B cell (primary cell): ENCODE results near the gene RAB41. TPM values are rescaled to one million over a fixed set of nuclear protein-coding genes. Genes with fewer than 3 reads are reported as not detected.

Source experiments
- ATAC-seq: fragments of 200-7000 bp; cut with Tn5 transposase; one replicate; pipeline ENCODE4 v1.10.0; 2021; ENCODE audit warnings: low read depth, mild to moderate bottlenecking, moderate number of reproducible peaks, moderate library complexity
- CTCF ChIA-PET: fragments of 350-600 bp; sonication (Branson Sonifier 250); formaldehyde crosslinking; loops from one replicate; lab custom pipeline; 2021; ENCODE audit warnings: antibody characterized with exemption, inconsistent platforms; lab: Charles Lee
- POLR2A ChIA-PET: fragments of 350-600 bp; sonication (Branson Sonifier 250); formaldehyde crosslinking; loops from one replicate; lab custom pipeline; 2021; ENCODE audit warnings: antibody characterized with exemption; lab: Charles Lee
- DNase-seq: peaks from one replicate; pipeline ENCODE4 v3.0.0; 2013
- H2AFZ ChIP-seq: 2 replicates; pipeline ENCODE4 v1.6.1; 2012; ENCODE audit warnings: mild to moderate bottlenecking, low read depth, low read length; ENCODE audit not compliant: insufficient read depth, poor library complexity, severe bottlenecking
- H3K27ac ChIP-seq, 2 donors: 1 replicate in 1 of 2; 2 replicates in 1 of 2; pipeline ENCODE4 v1.5.1; 2012 to 2013; ENCODE audit warnings: low read length in 2 of 2, mild to moderate bottlenecking in 2 of 2, moderate library complexity in 1 of 2
- H3K27me3 ChIP-seq, 4 experiments: fragments of 200-600 bp in 1 of 4; sonication (generic) in 1 of 4; replicated peaks in 1 of 4; 1 replicate in 2 of 4; 2 replicates in 2 of 4; pipeline versions ENCODE4 v1.6.1 to v1.7.0; 2013 to 2016; ENCODE audit warnings: low read length in 3 of 4, mild to moderate bottlenecking in 2 of 4, mixed read lengths in 1 of 4, moderate library complexity in 1 of 4; ENCODE audit not compliant: insufficient read depth in 4 of 4, control insufficient read depth in 3 of 4; ENCODE audit errors: control extremely low read depth in 1 of 4
- H3K36me3 ChIP-seq, 2 experiments: replicated peaks in 1 of 2; 1 replicate in 1 of 2; 2 replicates in 1 of 2; pipeline versions ENCODE4 v1.6.1 to v1.7.1; 2013; ENCODE audit warnings: low read length in 1 of 2; ENCODE audit not compliant: insufficient read depth in 2 of 2, control insufficient read depth in 1 of 2; ENCODE audit errors: control extremely low read depth in 1 of 2, extremely low read depth in 1 of 2
- H3K4me1 ChIP-seq, 2 donors: fragments of 200-600 bp in 1 of 2; sonication (generic) in 1 of 2; 1 replicate in 1 of 2; 2 replicates in 1 of 2; pipeline versions ENCODE4 v1.5.1 to v1.6.1; 2013 to 2017; ENCODE audit warnings: low read length in 2 of 2; ENCODE audit not compliant: control insufficient read depth in 2 of 2, insufficient read depth in 2 of 2
- H3K4me2 ChIP-seq: replicated peaks from 2 replicates; pipeline ENCODE3; 2012; ENCODE audit warnings: mild to moderate bottlenecking, low read depth, low read length; ENCODE audit not compliant: poor library complexity, severe bottlenecking
- H3K4me3 ChIP-seq, 5 experiments: fragments of 200-600 bp in 1 of 5; sonication (generic) in 1 of 5; 1 replicate in 3 of 5; 2 replicates in 2 of 5; pipeline versions ENCODE4 v1.5.1 to v1.7.0; 2011 to 2016; ENCODE audit warnings: low read length in 4 of 5, mild to moderate bottlenecking in 4 of 5, low read depth in 2 of 5, control low read depth in 1 of 5, moderate library complexity in 1 of 5; ENCODE audit not compliant: insufficient read depth in 1 of 5; ENCODE audit errors: control extremely low read depth in 1 of 5, extremely low read depth in 1 of 5
- H3K79me2 ChIP-seq: fragments of 200-600 bp; sonication (generic); one replicate; pipeline ENCODE4 v1.6.0; 2016; ENCODE audit warnings: low read length; ENCODE audit not compliant: control insufficient read depth, insufficient read depth
- H3K9ac ChIP-seq: fragments of 200-600 bp; sonication (generic); 2 replicates; pipeline ENCODE4 v1.6.1; 2017; ENCODE audit warnings: mild to moderate bottlenecking, low read length, moderate library complexity
- H3K9me3 ChIP-seq, 3 donors: one replicate each; pipeline versions ENCODE4 v1.6.1 to v1.7.1; 2013; ENCODE audit warnings: low read length in 2 of 3; ENCODE audit not compliant: control insufficient read depth in 2 of 3, insufficient read depth in 1 of 3; ENCODE audit errors: control extremely low read depth in 1 of 3
- H4K20me1 ChIP-seq: 2 replicates; pipeline ENCODE4 v1.6.0; 2012; ENCODE audit warnings: mild to moderate bottlenecking, low read length; ENCODE audit not compliant: insufficient read depth, control insufficient read depth, poor library complexity, severe bottlenecking
- H3K27ac Mint-ChIP-seq: one replicate; pipeline ENCODE4 v1.8.0; 2021; ENCODE audit warnings: mixed read lengths
- H3K27me3 Mint-ChIP-seq: one replicate; pipeline ENCODE4 v1.8.0; 2021; ENCODE audit warnings: mixed read lengths
- H3K4me1 Mint-ChIP-seq: one replicate; pipeline ENCODE4 v1.8.0; 2021; ENCODE audit warnings: mixed read lengths
- H3K4me3 Mint-ChIP-seq: one replicate; pipeline ENCODE4 v1.8.0; 2021; ENCODE audit warnings: mixed read lengths
- H3K9me3 Mint-ChIP-seq: one replicate; pipeline ENCODE4 v1.8.0; 2022; ENCODE audit warnings: mixed read lengths; ENCODE audit not compliant: insufficient read depth
- EZH2 ChIP-seq: IDR thresholded peaks from 2 replicates; pipeline ENCODE4 v1.6.1; 2012; ENCODE audit warnings: borderline replicate concordance, low read depth, mild to moderate bottlenecking, moderate library complexity, low read length; ENCODE audit not compliant: insufficient read depth, poor library complexity, severe bottlenecking
- WGBS: methylation state at CpG from one replicate; pipeline ENCODE4 v1.1.5; 2013; ENCODE audit warnings: missing lambda C conversion rate; ENCODE audit not compliant: insufficient coverage; 5-methylcytosine and 5-hydroxymethylcytosine counted together
- intact Hi-C: fragments of 100-400 bp; cut with micrococcal nuclease; formaldehyde crosslinking; loops from one replicate; pipeline ENCODE4 v1.10.0; 2022
- polyA plus RNA-seq: library from polyadenylated mRNA; depleted of rRNA; stranded (reverse); fragments of >200 nt; gene quantifications from 2 replicates; pipeline ENCODE4 v1.2.3, GENCODE V29; 2012
- total RNA-seq, 2 donors: library from RNA; stranded (reverse); fragments of 120-200 nt in 1 of 2; gene quantifications; 1 replicate in 1 of 2; 2 replicates in 1 of 2; pipeline versions ENCODE4 v1.2.3 to v1.2.4, GENCODE V29; 2013 to 2022
- TF ChIP-seq, protein P1 (sequence below): fragments of 200-600 bp; IDR thresholded peaks from one replicate; pipeline ENCODE4 v1.8.0; 2022; ENCODE audit warnings: antibody characterized with exemption, mild to moderate bottlenecking

RAB41 gene
- total and polyA plus RNA-seq, 2 donors (not counting 1 experiment from before 2014, with no cell fraction given), result not detected

DNA sequence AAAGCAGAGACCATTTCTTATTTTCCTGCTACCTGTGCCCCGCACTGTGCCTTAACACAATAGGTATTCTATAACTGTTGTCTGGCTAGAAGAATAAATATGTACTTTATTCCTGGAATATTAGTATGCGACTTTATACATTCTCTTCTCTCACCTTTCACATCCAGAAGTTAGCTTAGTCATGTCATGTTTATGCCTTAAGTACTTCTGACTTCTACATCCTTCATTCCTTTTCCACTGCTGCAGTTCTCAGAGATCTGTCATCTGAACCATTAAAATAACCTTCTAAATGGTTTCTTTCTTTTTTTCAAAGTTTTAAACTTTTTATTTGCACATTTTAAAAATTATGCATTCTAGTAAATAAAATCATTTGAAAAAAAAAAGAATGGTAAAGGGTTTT is 42.4 kb downstream of the RAB41 start:
- no CpG with 5 or more reads among the region's 2 CpGs for WGBS
- Mint-ChIP-seq H3K4me3 (no peak overlapping the region), H3K27me3 (no peaks in the 10 kb centered on the region), H3K4me1 (no peaks in the 10 kb centered on the region), H3K9me3 (no peaks in the 10 kb centered on the region), H3K27ac (no peak overlapping the region)
- Histone ChIP-seq H3K4me3 (no peak overlapping the region), H3K79me2 (no peaks in the 10 kb centered on the region), H3K27me3 (no peaks in the 10 kb centered on the region), H2AFZ (no peak overlapping the region), H4K20me1 (no peaks in the 10 kb centered on the region), H3K9ac (no peak overlapping the region), H3K27ac (no peak overlapping the region), H3K36me3 (no peaks in the 10 kb centered on the region), H3K4me2 (no peak overlapping the region), H3K4me1 (no peaks in the 10 kb centered on the region), H3K9me3 (no peaks in the 10 kb centered on the region)
- intact Hi-C loops, result no loop called here
- CTCF ChIA-PET, result no interaction called here
- ATAC-seq, result no peak
- no peak for DNase-seq
- TF ChIP-seq, protein P1, sequence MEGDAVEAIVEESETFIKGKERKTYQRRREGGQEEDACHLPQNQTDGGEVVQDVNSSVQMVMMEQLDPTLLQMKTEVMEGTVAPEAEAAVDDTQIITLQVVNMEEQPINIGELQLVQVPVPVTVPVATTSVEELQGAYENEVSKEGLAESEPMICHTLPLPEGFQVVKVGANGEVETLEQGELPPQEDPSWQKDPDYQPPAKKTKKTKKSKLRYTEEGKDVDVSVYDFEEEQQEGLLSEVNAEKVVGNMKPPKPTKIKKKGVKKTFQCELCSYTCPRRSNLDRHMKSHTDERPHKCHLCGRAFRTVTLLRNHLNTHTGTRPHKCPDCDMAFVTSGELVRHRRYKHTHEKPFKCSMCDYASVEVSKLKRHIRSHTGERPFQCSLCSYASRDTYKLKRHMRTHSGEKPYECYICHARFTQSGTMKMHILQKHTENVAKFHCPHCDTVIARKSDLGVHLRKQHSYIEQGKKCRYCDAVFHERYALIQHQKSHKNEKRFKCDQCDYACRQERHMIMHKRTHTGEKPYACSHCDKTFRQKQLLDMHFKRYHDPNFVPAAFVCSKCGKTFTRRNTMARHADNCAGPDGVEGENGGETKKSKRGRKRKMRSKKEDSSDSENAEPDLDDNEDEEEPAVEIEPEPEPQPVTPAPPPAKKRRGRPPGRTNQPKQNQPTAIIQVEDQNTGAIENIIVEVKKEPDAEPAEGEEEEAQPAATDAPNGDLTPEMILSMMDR, result no peak
- no peak for TF ChIP-seq EZH2
- POLR2A ChIA-PET, result no interaction called here

DNA sequence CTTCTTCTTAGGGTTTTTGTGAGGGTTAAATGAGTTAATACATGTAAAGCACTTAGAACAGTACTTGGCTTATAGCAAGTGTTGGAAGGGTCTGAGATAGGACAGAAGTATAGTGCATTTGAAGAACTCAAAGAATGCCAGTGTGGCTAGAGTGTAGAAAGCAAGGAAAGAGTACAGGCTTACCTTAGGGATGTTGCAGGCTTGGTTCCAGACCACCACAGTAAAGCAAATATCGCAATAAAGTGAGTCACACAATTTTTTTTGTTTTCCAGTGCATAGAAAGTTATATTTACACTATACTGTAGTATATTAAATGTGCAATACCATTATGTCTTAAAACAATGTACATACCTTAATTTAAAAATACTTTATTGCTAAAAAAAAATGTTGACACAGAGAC is 49.2 kb downstream of the RAB41 start:
- Mint-ChIP-seq H3K4me3 (no peak overlapping the region), H3K27ac (no peak overlapping the region), H3K4me1 (no peaks in the 10 kb centered on the region), H3K9me3 (no peaks in the 10 kb centered on the region), H3K27me3 (no peaks in the 10 kb centered on the region)
- ChIA-PET POLR2A (no interaction called here), CTCF (no interaction called here)
- H3K9ac ChIP-seq, result no peak overlapping the region
- DNase-seq, result no peak
- no peak for TF ChIP-seq EZH2
- TF ChIP-seq, protein P1, result no peak
- H3K27me3 ChIP-seq, result no peaks in the 10 kb centered on the region
- H4K20me1 ChIP-seq, result no peaks in the 10 kb centered on the region
- H3K9me3 ChIP-seq, result no peaks in the 10 kb centered on the region
- H3K79me2 ChIP-seq, result no peaks in the 10 kb centered on the region
- H3K4me1 ChIP-seq, result no peaks in the 10 kb centered on the region
- no peak overlapping the region for H3K4me3 ChIP-seq
- H2AFZ ChIP-seq, result no peak overlapping the region
- no CpG with 5 or more reads among the region's 1 CpG for WGBS
- H3K27ac ChIP-seq, result no peak overlapping the region
- intact Hi-C loops, result no loop called here
- H3K4me2 ChIP-seq, result no peak overlapping the region
- ATAC-seq, result no peak
- no peaks in the 10 kb centered on the region for H3K36me3 ChIP-seq
